Measurements from ENCODE around the gene DPYSL5. TPM values are rescaled to one million over a fixed set of nuclear protein-coding genes. Genes with fewer than 3 reads are reported as not detected.

Gene DPYSL5
- total and polyA plus RNA-seq, 4 donors: not detected

GRCh38 chr2:26938399-26939118 lies 90.6 kb downstream of the DPYSL5 start:
- no peak for TF ChIP-seq REST (IDR thresholded peaks at IDR 0.05)
- no peak for TF ChIP-seq SP1 (IDR thresholded peaks at IDR 0.05)
- TF ChIP-seq TAF1 (conservative IDR thresholded peaks at IDR 0.05): no peak
- TF ChIP-seq FOXA2 (IDR thresholded peaks at IDR 0.05): no peak
- TF ChIP-seq HNF4G (IDR thresholded peaks at IDR 0.05): no peak
- no peak for TF ChIP-seq ZBTB33 (IDR thresholded peaks at IDR 0.05)
- TF ChIP-seq EGR1 (IDR thresholded peaks at IDR 0.05; ENCODE audit: low read depth in 2 of 2): no peak
- Histone ChIP-seq H3K36me3 (ENCODE audit: control insufficient read depth in 4 of 4, insufficient read depth in 3 of 4, low read depth in 1 of 4, low read length in 3 of 4) (no peaks in the 10 kb centered on the region), H3K9ac (ENCODE audit: low read depth in 1 of 2, low read length in 2 of 2) (no peak overlapping the region), H3K4me3 (ENCODE audit: low read depth in 1 of 3, low read length in 3 of 3) (no peak overlapping the region), H3K27ac (ENCODE audit: low read depth in 1 of 2, low read length in 2 of 2) (no peak overlapping the region), H3K9me3 (ENCODE audit: control insufficient read depth in 4 of 4, low read length in 3 of 4) (no peaks in the 10 kb centered on the region), H3K4me1 (ENCODE audit: control insufficient read depth in 4 of 4, insufficient read depth in 4 of 4, low read length in 3 of 4) (no peaks in the 10 kb centered on the region), H3K27me3 (ENCODE audit: control insufficient read depth in 4 of 4, insufficient read depth in 4 of 4, low read length in 3 of 4) (no peaks in the 10 kb centered on the region)
- WGBS: 77% methylated on average over 10 of the region's 10 CpGs
- no peak for DNase-seq (ENCODE audit: low spot score)

- DNase-seq (ENCODE audit: low spot score): no peak
- H3K27ac ChIP-seq (ENCODE audit: low read depth in 1 of 2, low read length in 2 of 2): no peak overlapping the region
- H3K27me3 ChIP-seq (ENCODE audit: control insufficient read depth in 4 of 4, insufficient read depth in 4 of 4, low read length in 3 of 4): no peaks in the 10 kb centered on the region
- no peak overlapping the region for H3K4me3 ChIP-seq (ENCODE audit: low read depth in 1 of 3, low read length in 3 of 3)
- H3K4me1 ChIP-seq (ENCODE audit: control insufficient read depth in 4 of 4, insufficient read depth in 4 of 4, low read length in 3 of 4): no peaks in the 10 kb centered on the region
- TF ChIP-seq YY1 (IDR thresholded peaks at IDR 0.05) (no peak), NR2F2 (IDR thresholded peaks at IDR 0.05) (no peak), ZBTB33 (IDR thresholded peaks at IDR 0.05) (no peak), JUND (IDR thresholded peaks at IDR 0.05) (no peak), HNF4G (IDR thresholded peaks at IDR 0.05) (no peak), FOXA1 (IDR thresholded peaks at IDR 0.05) (no peak), REST (IDR thresholded peaks at IDR 0.05) (no peak), TAF1 (conservative IDR thresholded peaks at IDR 0.05) (no peak), HNF4A (conservative IDR thresholded peaks at IDR 0.05) (no peak), GABPA (IDR thresholded peaks at IDR 0.05 in 1 of 2, conservative IDR thresholded peaks at IDR 0.05 in 1 of 2) (no peak), RXRA (IDR thresholded peaks at IDR 0.05) (no peak)
- WGBS: 90% methylated on average over 9 of the region's 9 CpGs
- no peak overlapping the region for H3K9ac ChIP-seq (ENCODE audit: low read depth in 1 of 2, low read length in 2 of 2)
- no peaks in the 10 kb centered on the region for H3K36me3 ChIP-seq (ENCODE audit: control insufficient read depth in 4 of 4, insufficient read depth in 3 of 4, low read depth in 1 of 4, low read length in 3 of 4)
- H3K9me3 ChIP-seq (ENCODE audit: control insufficient read depth in 4 of 4, low read length in 3 of 4): no peaks in the 10 kb centered on the region
These were observed 92.1 kb downstream of the DPYSL5 start for GRCh38 chr2:26940001-26940400.

Measured in liver (tissue), 9 donors.